LNCAP (cell line): ENCODE results near the gene PIM1.
A peak's percentile ranks its signal among the peaks of the same experiment; 100 is the strongest.

Source experiments
- TF ChIP-seq, protein P1 (sequence below): fragments of 450-650 bp; IDR thresholded peaks from 2 replicates; pipeline ENCODE4 v1.5.1; 2017; ENCODE audit warnings: mild to moderate bottlenecking

PIM1 gene

DNA sequence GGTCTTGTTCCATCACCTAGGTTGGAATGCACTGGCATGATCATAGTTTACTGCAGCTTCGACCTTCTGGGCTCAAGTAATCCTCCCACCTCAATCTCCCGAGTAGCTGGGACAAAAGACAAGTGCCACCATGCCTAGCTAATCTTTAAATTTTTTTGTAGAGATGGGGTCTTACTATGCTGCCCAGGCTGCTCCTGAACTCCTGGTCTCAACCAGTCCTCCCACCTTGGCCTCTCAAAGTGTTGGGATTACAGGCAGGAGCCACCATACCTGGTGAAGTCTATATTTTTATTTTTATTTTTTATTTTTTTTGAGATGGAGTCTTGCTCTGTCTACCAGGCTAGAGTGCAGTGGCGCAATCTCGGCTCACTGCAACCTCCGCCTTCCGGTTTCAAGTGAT lies 11.4 kb upstream of the PIM1 start:
- TF ChIP-seq, protein P1, sequence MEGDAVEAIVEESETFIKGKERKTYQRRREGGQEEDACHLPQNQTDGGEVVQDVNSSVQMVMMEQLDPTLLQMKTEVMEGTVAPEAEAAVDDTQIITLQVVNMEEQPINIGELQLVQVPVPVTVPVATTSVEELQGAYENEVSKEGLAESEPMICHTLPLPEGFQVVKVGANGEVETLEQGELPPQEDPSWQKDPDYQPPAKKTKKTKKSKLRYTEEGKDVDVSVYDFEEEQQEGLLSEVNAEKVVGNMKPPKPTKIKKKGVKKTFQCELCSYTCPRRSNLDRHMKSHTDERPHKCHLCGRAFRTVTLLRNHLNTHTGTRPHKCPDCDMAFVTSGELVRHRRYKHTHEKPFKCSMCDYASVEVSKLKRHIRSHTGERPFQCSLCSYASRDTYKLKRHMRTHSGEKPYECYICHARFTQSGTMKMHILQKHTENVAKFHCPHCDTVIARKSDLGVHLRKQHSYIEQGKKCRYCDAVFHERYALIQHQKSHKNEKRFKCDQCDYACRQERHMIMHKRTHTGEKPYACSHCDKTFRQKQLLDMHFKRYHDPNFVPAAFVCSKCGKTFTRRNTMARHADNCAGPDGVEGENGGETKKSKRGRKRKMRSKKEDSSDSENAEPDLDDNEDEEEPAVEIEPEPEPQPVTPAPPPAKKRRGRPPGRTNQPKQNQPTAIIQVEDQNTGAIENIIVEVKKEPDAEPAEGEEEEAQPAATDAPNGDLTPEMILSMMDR = no peak

DNA sequence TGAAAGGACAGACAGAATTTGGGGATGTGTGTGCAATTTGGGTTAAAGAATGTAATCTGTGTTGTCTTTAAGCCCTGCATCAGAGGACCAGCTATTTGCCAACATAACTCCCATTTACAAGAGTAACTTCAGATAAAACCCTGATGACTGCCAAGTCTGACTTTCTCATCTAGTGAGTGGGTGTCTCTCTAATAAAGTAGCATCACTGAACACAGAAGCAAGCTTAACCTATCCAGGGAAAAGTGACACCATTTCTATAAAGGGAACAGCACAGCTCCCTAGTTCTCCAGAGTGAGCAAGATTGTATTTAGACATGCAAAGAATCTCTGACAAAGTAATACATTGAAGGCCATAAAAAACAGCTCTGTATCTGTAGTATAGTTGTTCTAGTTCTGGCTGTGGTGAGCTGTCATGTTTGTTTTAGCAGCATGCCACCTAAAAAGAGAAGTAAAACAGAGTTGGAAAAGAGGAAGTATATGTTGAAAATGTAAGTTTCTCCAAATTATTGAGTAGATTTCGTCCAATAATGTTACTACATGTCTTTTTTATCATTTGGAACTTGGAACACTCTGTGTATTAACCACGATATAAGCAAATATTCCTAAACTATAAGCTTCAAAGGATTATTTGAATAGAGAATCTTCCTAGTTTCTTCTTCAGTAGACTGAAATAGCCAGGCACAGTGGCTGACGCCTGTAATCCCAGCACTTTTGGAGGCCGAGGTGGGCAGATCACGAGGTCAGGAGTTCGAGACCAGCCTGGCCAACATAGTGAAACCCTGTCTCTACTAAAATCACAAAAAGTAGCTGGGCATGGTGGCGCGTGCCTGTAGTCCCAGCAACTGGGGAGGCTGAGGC lies 8.8 kb upstream of the PIM1 start:
- TF ChIP-seq, protein P1 = no peak

DNA sequence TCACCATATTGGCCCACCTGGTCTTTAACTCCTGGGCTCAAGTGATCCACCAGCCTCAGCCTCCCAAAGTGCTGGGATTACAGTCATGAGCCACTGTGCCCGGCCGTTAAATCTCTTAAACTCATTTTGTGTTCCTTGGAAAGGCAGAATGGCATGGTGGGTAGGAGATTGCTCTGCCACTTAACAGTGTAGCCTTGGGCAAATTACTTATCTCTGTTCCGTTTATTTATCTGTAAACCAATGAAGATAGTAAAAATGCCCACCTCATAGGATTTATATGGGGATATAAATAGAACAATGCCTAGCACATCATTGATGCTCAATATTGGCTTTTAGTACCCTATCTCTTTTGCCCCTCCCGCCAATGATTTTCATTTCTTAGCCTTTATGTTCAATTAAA lies 7.2 kb upstream of the PIM1 start:
- TF ChIP-seq, protein P1 = no peak

DNA sequence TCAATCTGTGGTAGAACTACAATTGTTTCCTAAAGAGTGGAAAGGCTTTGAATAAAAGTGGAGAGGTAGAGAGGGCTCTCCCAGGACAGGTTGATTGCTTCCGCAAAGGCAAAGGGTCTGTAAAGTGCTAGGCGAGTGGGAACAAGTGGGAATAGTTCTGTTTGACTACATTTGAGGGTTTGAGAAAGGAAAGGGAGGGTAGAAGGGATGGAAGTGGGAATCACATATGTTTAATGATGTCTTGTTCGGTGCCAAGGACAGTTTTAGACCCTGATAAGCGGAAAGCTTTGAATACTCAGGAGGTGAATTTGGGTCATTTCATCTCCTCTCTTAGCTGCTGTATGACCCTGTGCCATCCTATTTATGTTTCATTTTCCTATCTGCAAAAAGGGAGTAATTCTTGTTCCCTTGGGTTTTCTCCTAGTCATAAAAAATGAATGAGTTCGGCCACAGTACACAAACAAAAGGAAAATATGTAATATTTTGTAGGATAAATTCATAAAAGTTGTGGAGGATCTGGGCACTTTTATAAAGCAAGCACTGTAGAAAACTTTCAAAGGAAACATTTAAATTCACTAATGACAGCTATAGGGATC lies 1.7 kb upstream of the PIM1 start:
- TF ChIP-seq, protein P1 = no peak

DNA sequence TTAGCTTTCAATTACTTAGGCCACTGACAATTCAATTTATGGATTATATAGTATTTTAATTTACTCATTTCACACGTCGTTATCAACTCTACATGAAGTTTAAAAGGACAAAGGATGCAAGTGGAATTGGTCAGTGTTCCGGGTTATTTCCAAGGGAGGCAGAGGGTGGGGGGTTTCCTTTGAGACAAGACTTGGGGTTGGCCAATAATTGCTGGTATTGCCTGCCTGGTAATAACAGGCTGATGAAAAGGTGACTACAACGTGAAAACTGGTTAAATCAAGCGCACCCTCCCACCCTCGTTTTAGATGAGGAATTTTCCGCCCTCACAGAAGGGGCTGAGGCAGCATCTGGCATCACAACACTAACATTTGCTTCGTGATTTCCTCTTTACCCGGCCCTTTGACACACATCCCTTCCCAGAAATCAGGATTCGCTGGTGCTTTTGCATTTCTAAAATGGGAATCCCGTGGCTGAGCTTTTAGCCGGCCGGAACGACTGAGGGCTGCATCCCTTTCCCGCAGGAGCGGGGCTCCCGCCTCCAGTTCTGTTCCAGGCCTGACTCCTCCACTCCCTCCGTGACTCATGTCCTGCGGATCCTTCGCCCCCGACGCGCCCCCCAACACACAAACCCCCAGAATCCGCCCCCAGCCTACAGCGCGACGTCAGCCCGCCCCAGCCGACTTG lies 999 bp upstream of the PIM1 start:
- TF ChIP-seq, protein P1 = no peak

DNA sequence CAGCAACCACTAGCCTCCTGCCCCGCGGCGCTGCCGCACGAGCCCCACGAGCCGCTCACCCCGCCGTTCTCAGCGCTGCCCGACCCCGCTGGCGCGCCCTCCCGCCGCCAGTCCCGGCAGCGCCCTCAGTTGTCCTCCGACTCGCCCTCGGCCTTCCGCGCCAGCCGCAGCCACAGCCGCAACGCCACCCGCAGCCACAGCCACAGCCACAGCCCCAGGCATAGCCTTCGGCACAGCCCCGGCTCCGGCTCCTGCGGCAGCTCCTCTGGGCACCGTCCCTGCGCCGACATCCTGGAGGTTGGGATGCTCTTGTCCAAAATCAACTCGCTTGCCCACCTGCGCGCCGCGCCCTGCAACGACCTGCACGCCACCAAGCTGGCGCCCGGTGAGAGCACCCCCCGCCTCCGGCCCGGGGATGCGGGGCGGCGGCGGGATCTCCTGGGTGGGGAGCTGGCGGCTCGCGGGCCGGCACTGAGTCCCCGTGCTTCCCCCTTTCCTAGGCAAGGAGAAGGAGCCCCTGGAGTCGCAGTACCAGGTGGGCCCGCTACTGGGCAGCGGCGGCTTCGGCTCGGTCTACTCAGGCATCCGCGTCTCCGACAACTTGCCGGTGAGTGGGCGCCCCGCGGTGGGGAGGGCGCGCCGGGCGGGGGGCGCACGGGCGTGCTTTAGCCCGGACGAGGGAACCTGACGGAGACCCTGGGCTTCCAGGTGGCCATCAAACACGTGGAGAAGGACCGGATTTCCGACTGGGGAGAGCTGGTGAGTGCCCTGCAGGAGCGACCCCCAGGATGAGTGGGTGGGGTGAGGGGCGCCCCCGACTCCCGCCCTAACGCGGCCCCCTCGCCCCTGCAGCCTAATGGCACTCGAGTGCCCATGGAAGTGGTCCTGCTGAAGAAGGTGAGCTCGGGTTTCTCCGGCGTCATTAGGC lies 585 bp downstream of the PIM1 start:
- TF ChIP-seq, protein P1 = peak; percentile 13; the same call in 1 of the 2 replicates
